Fibroblast of lung (primary cell): ENCODE data around the gene DDX6. TPM values are rescaled to one million over a fixed set of nuclear protein-coding genes. Genes with fewer than 3 reads are reported as not detected.
"Not testable (repeated sequence)": the region's sequence is repeated elsewhere in the genome, so short reads cannot be mapped to it uniquely, and the experiment has no call there.

Experiments used
- DNase-seq, 2 donors: peaks; one replicate each; pipeline versions ENCODE4 v3.0.0 to v3.0.0-alpha.2; 2010; ENCODE audit warnings: low read depth in 2 of 2
- H2AFZ ChIP-seq: 2 replicates; pipeline ENCODE4 v1.5.1; 2012; ENCODE audit warnings: low read length, control low read depth, inconsistent platforms
- H3K27ac ChIP-seq: 2 replicates; pipeline ENCODE4 v1.5.1; 2011; ENCODE audit warnings: low read length, control low read depth; ENCODE audit not compliant: insufficient read depth
- H3K27me3 ChIP-seq: 2 replicates; pipeline ENCODE4 v1.5.1; 2011; ENCODE audit warnings: mild to moderate bottlenecking, low read length; ENCODE audit not compliant: control insufficient read depth, insufficient read depth
- H3K36me3 ChIP-seq: 2 replicates; pipeline ENCODE4 v1.5.1; 2011; ENCODE audit warnings: low read length; ENCODE audit not compliant: control insufficient read depth, insufficient read depth
- H3K4me1 ChIP-seq: 2 replicates; pipeline ENCODE4 v1.5.1; 2011; ENCODE audit warnings: low read length; ENCODE audit not compliant: control insufficient read depth, insufficient read depth; ENCODE audit errors: extremely low read depth
- H3K4me2 ChIP-seq: 2 replicates; pipeline ENCODE4 v1.5.1; 2011; ENCODE audit warnings: low read length, control low read depth; ENCODE audit not compliant: insufficient read depth; ENCODE audit errors: extremely low read depth
- H3K4me3 ChIP-seq, 4 experiments: fragments of 200-600 bp in 1 of 4; sonication (generic) in 1 of 4; replicated peaks in 1 of 4; 2 replicates each; pipeline ENCODE4 v1.5.1; 2011 to 2016; ENCODE audit warnings: low read length in 4 of 4, low read depth in 3 of 4, mild to moderate bottlenecking in 3 of 4, control low read depth in 2 of 4, inconsistent platforms in 1 of 4, mixed read lengths in 1 of 4; ENCODE audit not compliant: insufficient read depth in 1 of 4; ENCODE audit errors: control extremely low read depth in 1 of 4
- H3K79me2 ChIP-seq: 2 replicates; pipeline ENCODE4 v1.5.1; 2012; ENCODE audit warnings: mild to moderate bottlenecking, low read length, inconsistent platforms; ENCODE audit not compliant: control insufficient read depth, insufficient read depth
- H3K9ac ChIP-seq: 2 replicates; pipeline ENCODE4 v1.5.1; 2011; ENCODE audit warnings: mild to moderate bottlenecking, low read length, control low read depth; ENCODE audit not compliant: insufficient read depth
- H3K9me3 ChIP-seq: 2 replicates; pipeline ENCODE4 v1.5.1; 2012; ENCODE audit warnings: low read depth, low read length; ENCODE audit not compliant: control insufficient read depth, insufficient read depth
- H4K20me1 ChIP-seq: 2 replicates; pipeline ENCODE4 v1.5.1; 2011; ENCODE audit warnings: low read length; ENCODE audit not compliant: control insufficient read depth, insufficient read depth; ENCODE audit errors: extremely low read depth
- EZH2 ChIP-seq: IDR thresholded peaks from 2 replicates; pipeline ENCODE4 v1.5.1; 2012; ENCODE audit warnings: low read length, control low read depth, mild to moderate bottlenecking; ENCODE audit errors: missing control alignments
- polyA plus RNA-seq, 2 donors: library from polyadenylated mRNA; depleted of rRNA in 1 of 2; stranded (reverse) in 1 of 2; unstranded in 1 of 2; fragments of >200 nt; gene quantifications; 2 replicates each; pipeline ENCODE4 v1.2.1, GENCODE V29; 2011 to 2012; ENCODE audit warnings: missing spikeins in 1 of 2
- total RNA-seq: library from RNA; depleted of rRNA; stranded (reverse); fragments of >200 nt; gene quantifications from 2 replicates; pipeline ENCODE4 v1.2.1, GENCODE V29; 2014
- TF ChIP-seq, protein P1 (sequence below), 2 donors: IDR thresholded peaks in 1 of 2; conservative IDR thresholded peaks in 1 of 2; 1 replicate in 1 of 2; 2 replicates in 1 of 2; pipeline ENCODE4 v1.5.1; 2011 to 2012; ENCODE audit warnings: low read length in 2 of 2, control low read depth in 1 of 2, inconsistent platforms in 1 of 2, low read depth in 1 of 2, mild to moderate bottlenecking in 1 of 2

The DDX6 gene
- total and polyA plus RNA-seq, 2 donors (not counting 1 experiment from before 2014, with no cell fraction given) = 91.2 to 105 TPM

- Histone ChIP-seq H3K4me1 (no peaks in the 10 kb centered on the region), H3K79me2 (peaks cover 9% of the 10 kb centered on the region), H2AFZ (no peak overlapping the region), H3K27me3 (no peaks in the 10 kb centered on the region), H3K9me3 (no peaks in the 10 kb centered on the region), H4K20me1 (no peaks in the 10 kb centered on the region), H3K36me3 (peaks cover 6% of the 10 kb centered on the region), H3K27ac (no peak overlapping the region), H3K4me2 (no peak overlapping the region), H3K9ac (no peak overlapping the region), H3K4me3 (no peak overlapping the region)
- no peak for TF ChIP-seq EZH2
- TF ChIP-seq, protein P1, sequence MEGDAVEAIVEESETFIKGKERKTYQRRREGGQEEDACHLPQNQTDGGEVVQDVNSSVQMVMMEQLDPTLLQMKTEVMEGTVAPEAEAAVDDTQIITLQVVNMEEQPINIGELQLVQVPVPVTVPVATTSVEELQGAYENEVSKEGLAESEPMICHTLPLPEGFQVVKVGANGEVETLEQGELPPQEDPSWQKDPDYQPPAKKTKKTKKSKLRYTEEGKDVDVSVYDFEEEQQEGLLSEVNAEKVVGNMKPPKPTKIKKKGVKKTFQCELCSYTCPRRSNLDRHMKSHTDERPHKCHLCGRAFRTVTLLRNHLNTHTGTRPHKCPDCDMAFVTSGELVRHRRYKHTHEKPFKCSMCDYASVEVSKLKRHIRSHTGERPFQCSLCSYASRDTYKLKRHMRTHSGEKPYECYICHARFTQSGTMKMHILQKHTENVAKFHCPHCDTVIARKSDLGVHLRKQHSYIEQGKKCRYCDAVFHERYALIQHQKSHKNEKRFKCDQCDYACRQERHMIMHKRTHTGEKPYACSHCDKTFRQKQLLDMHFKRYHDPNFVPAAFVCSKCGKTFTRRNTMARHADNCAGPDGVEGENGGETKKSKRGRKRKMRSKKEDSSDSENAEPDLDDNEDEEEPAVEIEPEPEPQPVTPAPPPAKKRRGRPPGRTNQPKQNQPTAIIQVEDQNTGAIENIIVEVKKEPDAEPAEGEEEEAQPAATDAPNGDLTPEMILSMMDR (conservative IDR thresholded peaks at IDR 0.05 in 1 of 2, IDR thresholded peaks at IDR 0.05 in 1 of 2; ENCODE audit: low read depth in 1 of 2, low read length in 2 of 2) = no peak
- DNase-seq = no peak
Measured at GRCh38 chr11:118763041-118763440, 27.9 kb downstream of the DDX6 start.

GRCh38 chr11:118761981-118762380 is 29.0 kb downstream of the DDX6 start:
- not testable (repeated sequence) for H2AFZ ChIP-seq, H3K9ac ChIP-seq, H3K9me3 ChIP-seq, H4K20me1 ChIP-seq, H3K4me3 ChIP-seq, H3K79me2 ChIP-seq, H3K36me3 ChIP-seq, H3K4me1 ChIP-seq, H3K4me2 ChIP-seq, H3K27me3 ChIP-seq, DNase-seq, H3K27ac ChIP-seq

GRCh38 chr11:118757876-118758399 is 33.0 kb downstream of the DDX6 start:
- no peaks in the 10 kb centered on the region for H3K9me3 ChIP-seq
- no peak overlapping the region for H2AFZ ChIP-seq
- no peak overlapping the region for H3K9ac ChIP-seq
- TF ChIP-seq, protein P1 (conservative IDR thresholded peaks at IDR 0.05 in 1 of 2, IDR thresholded peaks at IDR 0.05 in 1 of 2; ENCODE audit: low read depth in 1 of 2, low read length in 2 of 2) = no peak
- no peaks in the 10 kb centered on the region for H3K27me3 ChIP-seq
- no peak for DNase-seq
- H3K79me2 ChIP-seq = no peaks in the 10 kb centered on the region
- H3K4me3 ChIP-seq = no peak overlapping the region
- H4K20me1 ChIP-seq = no peaks in the 10 kb centered on the region
- H3K36me3 ChIP-seq = peaks cover 17% of the 10 kb centered on the region
- no peak overlapping the region for H3K4me2 ChIP-seq
- H3K4me1 ChIP-seq = no peaks in the 10 kb centered on the region
- no peak overlapping the region for H3K27ac ChIP-seq
